CD8-positive, alpha-beta memory T cell (primary cell): Measurements from ENCODE around the gene APIP. TPM values are rescaled to one million over a fixed set of nuclear protein-coding genes. Genes with fewer than 3 reads are reported as not detected.

Experiments
- CTCF ChIA-PET: fragments of 350-600 bp; sonication (Branson Sonifier 250); formaldehyde crosslinking; loops from one replicate; lab custom pipeline; 2021; ENCODE audit warnings: antibody characterized with exemption; lab: Charles Lee
- POLR2A ChIA-PET: fragments of 350-600 bp; sonication (Branson Sonifier 250); formaldehyde crosslinking; loops from one replicate; lab custom pipeline; 2021; ENCODE audit warnings: antibody characterized with exemption; lab: Charles Lee
- DNase-seq, 5 donors: peaks; one replicate each; pipeline versions ENCODE4 v3.0.0 to v3.0.0-alpha.2; 2020 to 2022; ENCODE audit warnings: mixed read lengths in 1 of 5
- H3K27ac ChIP-seq: one replicate; pipeline ENCODE4 v1.7.0; 2013; ENCODE audit warnings: low read depth, mild to moderate bottlenecking, low read length, moderate library complexity
- H3K27me3 ChIP-seq: 2 replicates; pipeline ENCODE4 v1.7.0; 2013; ENCODE audit warnings: low read length, mild to moderate bottlenecking; ENCODE audit not compliant: insufficient read depth, poor library complexity, severe bottlenecking
- H3K36me3 ChIP-seq: 2 replicates; pipeline ENCODE4 v1.7.0; 2013; ENCODE audit warnings: mild to moderate bottlenecking, low read length, moderate library complexity; ENCODE audit not compliant: insufficient read depth
- H3K4me1 ChIP-seq: 2 replicates; pipeline ENCODE4 v1.7.0; 2013; ENCODE audit warnings: mild to moderate bottlenecking, low read length, moderate library complexity; ENCODE audit not compliant: insufficient read depth
- H3K4me3 ChIP-seq: 2 replicates; pipeline ENCODE4 v1.7.0; 2013; ENCODE audit warnings: mild to moderate bottlenecking, low read length
- H3K9me3 ChIP-seq: 2 replicates; pipeline ENCODE4 v1.7.0; 2013; ENCODE audit warnings: mild to moderate bottlenecking, low read length
- H3K27ac Mint-ChIP-seq, 8 donors: one replicate each; pipeline ENCODE4 v1.8.0; 2020 to 2021; ENCODE audit warnings: mixed read lengths in 8 of 8, mild to moderate bottlenecking in 6 of 8, inconsistent platforms in 3 of 8, moderate library complexity in 3 of 8
- H3K27me3 Mint-ChIP-seq, 2 donors: one replicate each; pipeline ENCODE4 v1.8.0; 2020 to 2021; ENCODE audit warnings: mixed read lengths in 2 of 2, mild to moderate bottlenecking in 1 of 2, moderate library complexity in 1 of 2
- H3K36me3 Mint-ChIP-seq, 3 donors: one replicate each; pipeline ENCODE4 v1.8.0; 2020 to 2021; ENCODE audit warnings: mixed read lengths in 3 of 3, inconsistent platforms in 1 of 3, mild to moderate bottlenecking in 1 of 3
- H3K4me1 Mint-ChIP-seq, 3 donors: one replicate each; pipeline ENCODE4 v1.8.0; 2020 to 2021; ENCODE audit warnings: mixed read lengths in 3 of 3, inconsistent platforms in 1 of 3, mild to moderate bottlenecking in 1 of 3
- H3K4me3 Mint-ChIP-seq, 7 donors: one replicate each; pipeline ENCODE4 v1.8.0; 2020 to 2021; ENCODE audit warnings: mixed read lengths in 7 of 7, mild to moderate bottlenecking in 6 of 7, moderate library complexity in 4 of 7, inconsistent platforms in 2 of 7
- H3K9me3 Mint-ChIP-seq, 5 donors: one replicate each; pipeline ENCODE4 v1.8.0; 2020 to 2022; ENCODE audit warnings: mixed read lengths in 5 of 5, mild to moderate bottlenecking in 3 of 5, moderate library complexity in 2 of 5, inconsistent platforms in 1 of 5
- polyA plus RNA-seq: library from polyadenylated mRNA; unstranded; fragments of 300-500 nt; fragmentation: Illumina TruSeq; gene quantifications from one replicate; pipeline ENCODE4 v1.2.3, GENCODE V29; 2021
- total RNA-seq, 2 experiments: library from RNA; stranded (reverse); gene quantifications; one replicate each; pipeline ENCODE4 v1.2.3, GENCODE V29; 2021

APIP gene
- total and polyA plus RNA-seq, 3 experiments from 2014 or later = 20.4 to 38.8 (median 36.4) TPM

GRCh38 chr11:34957206-34957605 is 41.0 kb upstream of the APIP start:
- POLR2A ChIA-PET = no interaction called here

GRCh38 chr11:34953955-34954354 is 37.8 kb upstream of the APIP start:
- Histone ChIP-seq H3K4me3 (no peak overlapping the region), H3K4me1 (no peaks in the 10 kb centered on the region), H3K27ac (no peak overlapping the region), H3K27me3 (no peaks in the 10 kb centered on the region), H3K9me3 (no peaks in the 10 kb centered on the region), H3K36me3 (no peaks in the 10 kb centered on the region)
- no peak for DNase-seq
- H3K27ac Mint-ChIP-seq = no peak overlapping the region
- H3K4me1 Mint-ChIP-seq = peaks cover 5 to 10% (median 5%) of the 10 kb centered on the region in 3 donors
- ChIA-PET CTCF (no interaction called here), POLR2A (no interaction called here)
- no peaks in the 10 kb centered on the region for H3K9me3 Mint-ChIP-seq
- no peaks in the 10 kb centered on the region for H3K27me3 Mint-ChIP-seq
- peaks cover 8 to 35% (median 13%) of the 10 kb centered on the region in 3 donors for H3K36me3 Mint-ChIP-seq
- H3K4me3 Mint-ChIP-seq = no peak overlapping the region

More at GRCh38 chr11:34957206-34957605, 41.0 kb upstream of the APIP start:
- H3K36me3 Mint-ChIP-seq = peaks cover 8 to 54% (median 20%) of the 10 kb centered on the region in 3 donors
- no peaks in the 10 kb centered on the region for H3K27me3 ChIP-seq
- H3K27ac ChIP-seq = no peak overlapping the region
- no peak for DNase-seq
- no peak overlapping the region for H3K4me3 ChIP-seq
- no peaks in the 10 kb centered on the region for H3K4me1 ChIP-seq
- no peaks in the 10 kb centered on the region for H3K27me3 Mint-ChIP-seq
- no peak overlapping the region for H3K4me3 Mint-ChIP-seq
- H3K9me3 Mint-ChIP-seq = no peaks in the 10 kb centered on the region
- H3K27ac Mint-ChIP-seq = peak overlapping the region in 1 of 8 donors; percentile 82
- H3K36me3 ChIP-seq = no peaks in the 10 kb centered on the region
- CTCF ChIA-PET = no interaction called here
- H3K4me1 Mint-ChIP-seq = peaks cover 5 to 10% (median 5%) of the 10 kb centered on the region in 3 donors
- H3K9me3 ChIP-seq = no peaks in the 10 kb centered on the region

GRCh38 chr11:34948696-34949095 is 32.5 kb upstream of the APIP start:
- Mint-ChIP-seq H3K4me1 (peaks cover 6 to 10% (median 8%) of the 10 kb centered on the region in 3 donors), H3K27me3 (no peaks in the 10 kb centered on the region), H3K4me3 (no peak overlapping the region), H3K9me3 (peaks cover 0 to 4% (median 0%) of the 10 kb centered on the region in 5 donors), H3K27ac (no peak overlapping the region), H3K36me3 (peaks cover 7 to 41% (median 14%) of the 10 kb centered on the region in 3 donors)
- POLR2A ChIA-PET = no interaction called here
- Histone ChIP-seq H3K4me3 (no peak overlapping the region), H3K36me3 (no peaks in the 10 kb centered on the region), H3K4me1 (no peaks in the 10 kb centered on the region), H3K9me3 (no peaks in the 10 kb centered on the region), H3K27ac (no peak overlapping the region), H3K27me3 (no peaks in the 10 kb centered on the region)
- CTCF ChIA-PET = no interaction called here
- no peak for DNase-seq

GRCh38 chr11:34944692-34945091 is 28.5 kb upstream of the APIP start:
- Histone ChIP-seq H3K27ac (no peak overlapping the region), H3K36me3 (peaks cover 3% of the 10 kb centered on the region), H3K9me3 (no peaks in the 10 kb centered on the region), H3K4me3 (no peak overlapping the region), H3K4me1 (no peaks in the 10 kb centered on the region), H3K27me3 (no peaks in the 10 kb centered on the region)
- H3K27ac Mint-ChIP-seq = no peak overlapping the region
- no peak overlapping the region for H3K4me3 Mint-ChIP-seq
- H3K4me1 Mint-ChIP-seq = peaks cover 6 to 12% (median 11%) of the 10 kb centered on the region in 3 donors
- POLR2A ChIA-PET = no interaction called here
- CTCF ChIA-PET = no interaction called here
- H3K36me3 Mint-ChIP-seq = peaks cover 9 to 45% (median 18%) of the 10 kb centered on the region in 3 donors
- DNase-seq = no peak
- peaks cover 0 to 4% (median 0%) of the 10 kb centered on the region in 5 donors for H3K9me3 Mint-ChIP-seq
- H3K27me3 Mint-ChIP-seq = no peaks in the 10 kb centered on the region

GRCh38 chr11:34941688-34942087 is 25.5 kb upstream of the APIP start:
- DNase-seq = no peak
- Mint-ChIP-seq H3K27ac (no peak overlapping the region), H3K4me3 (no peak overlapping the region), H3K36me3 (peaks cover 9 to 27% (median 20%) of the 10 kb centered on the region in 3 donors), H3K4me1 (peaks cover 20 to 24% (median 22%) of the 10 kb centered on the region in 3 donors), H3K9me3 (peaks cover 0 to 4% (median 0%) of the 10 kb centered on the region in 5 donors), H3K27me3 (no peaks in the 10 kb centered on the region)
- POLR2A ChIA-PET = no interaction called here
- no peak overlapping the region for H3K4me3 ChIP-seq
- peaks cover 6% of the 10 kb centered on the region for H3K4me1 ChIP-seq
- no peak overlapping the region for H3K27ac ChIP-seq
- no peaks in the 10 kb centered on the region for H3K27me3 ChIP-seq
- CTCF ChIA-PET = no interaction called here
- peaks cover 3% of the 10 kb centered on the region for H3K36me3 ChIP-seq
- H3K9me3 ChIP-seq = no peaks in the 10 kb centered on the region

- Histone ChIP-seq H3K4me3 (no peak overlapping the region), H3K36me3 (peaks cover 3% of the 10 kb centered on the region), H3K27ac (no peak overlapping the region), H3K4me1 (peaks cover 6% of the 10 kb centered on the region), H3K9me3 (no peaks in the 10 kb centered on the region), H3K27me3 (no peaks in the 10 kb centered on the region)
- ChIA-PET POLR2A (no interaction called here), CTCF (no interaction called here)
- Mint-ChIP-seq H3K27ac (no peak overlapping the region), H3K27me3 (no peaks in the 10 kb centered on the region), H3K9me3 (peaks cover 0 to 4% (median 0%) of the 10 kb centered on the region in 5 donors), H3K4me1 (peaks cover 27 to 36% (median 32%) of the 10 kb centered on the region in 3 donors), H3K4me3 (no peak overlapping the region), H3K36me3 (peaks cover 9 to 23% (median 20%) of the 10 kb centered on the region in 3 donors)
- DNase-seq = no peak
Observed at GRCh38 chr11:34940026-34940677, 24.0 kb upstream of the APIP start.

GRCh38 chr11:34938611-34939010 is 22.4 kb upstream of the APIP start:
- Histone ChIP-seq H3K27me3 (no peaks in the 10 kb centered on the region), H3K4me3 (no peak overlapping the region), H3K27ac (no peak overlapping the region), H3K4me1 (peaks cover 6% of the 10 kb centered on the region), H3K36me3 (peaks cover 3% of the 10 kb centered on the region), H3K9me3 (no peaks in the 10 kb centered on the region)
- Mint-ChIP-seq H3K27me3 (no peaks in the 10 kb centered on the region), H3K27ac (no peak overlapping the region), H3K4me1 (peaks cover 26 to 34% (median 32%) of the 10 kb centered on the region in 3 donors), H3K36me3 (peaks cover 4 to 21% (median 20%) of the 10 kb centered on the region in 3 donors), H3K4me3 (no peak overlapping the region), H3K9me3 (no peaks in the 10 kb centered on the region)
- ChIA-PET POLR2A (interaction anchor here (0.6 kb wide), 1 partner anchor 8 kb away, joined by 4 read pairs; no protein-coding TSS in a partner anchor), CTCF (interaction anchor here (0.7 kb wide), 1 partner anchor 10 kb away, joined by 3 read pairs; no protein-coding TSS in a partner anchor)
- DNase-seq = no peak

- H3K27me3 ChIP-seq = no peaks in the 10 kb centered on the region
- Mint-ChIP-seq H3K4me1 (peaks cover 24 to 32% (median 30%) of the 10 kb centered on the region in 3 donors), H3K27me3 (no peaks in the 10 kb centered on the region), H3K36me3 (peaks cover 4 to 32% (median 26%) of the 10 kb centered on the region in 3 donors), H3K4me3 (peak overlapping the region in 3 of 7 donors; percentile 1 to 24 (median 23)), H3K9me3 (no peaks in the 10 kb centered on the region), H3K27ac (peak overlapping the region in 2 of 8 donors; percentile 17 to 30)
- no peak overlapping the region for H3K27ac ChIP-seq
- no peak overlapping the region for H3K4me3 ChIP-seq
- peaks cover 10% of the 10 kb centered on the region for H3K36me3 ChIP-seq
- no peak for DNase-seq
- ChIA-PET POLR2A (no interaction called here), CTCF (no interaction called here)
- peaks cover 6% of the 10 kb centered on the region for H3K4me1 ChIP-seq
- H3K9me3 ChIP-seq = no peaks in the 10 kb centered on the region
Observed at GRCh38 chr11:34936945-34937629, 20.9 kb upstream of the APIP start.
